Loucy (cell line): ENCODE results near the gene ZNF771.

Experiments used
- CTCF ChIP-seq: fragments of 200-600 bp; sonication (generic); conservative IDR thresholded peaks from 2 replicates; pipeline ENCODE4 v1.5.1; 2014; ENCODE audit warnings: mild to moderate bottlenecking, antibody characterized with exemption, low read length
- EZH2phosphoT487 ChIP-seq: fragments of 200-600 bp; IDR thresholded peaks from 2 replicates; pipeline ENCODE4 v1.6.1; 2018; ENCODE audit warnings: antibody characterized with exemption, mild to moderate bottlenecking, moderate library complexity, borderline replicate concordance

- TF ChIP-seq CTCF = no peak
- no peak for TF ChIP-seq EZH2phosphoT487
Measured at GRCh38 chr16:30367349-30368009, 39.9 kb upstream of the ZNF771 start.
